ENCODE measurements around the gene ZNF555.

The ZNF555 gene

DNA sequence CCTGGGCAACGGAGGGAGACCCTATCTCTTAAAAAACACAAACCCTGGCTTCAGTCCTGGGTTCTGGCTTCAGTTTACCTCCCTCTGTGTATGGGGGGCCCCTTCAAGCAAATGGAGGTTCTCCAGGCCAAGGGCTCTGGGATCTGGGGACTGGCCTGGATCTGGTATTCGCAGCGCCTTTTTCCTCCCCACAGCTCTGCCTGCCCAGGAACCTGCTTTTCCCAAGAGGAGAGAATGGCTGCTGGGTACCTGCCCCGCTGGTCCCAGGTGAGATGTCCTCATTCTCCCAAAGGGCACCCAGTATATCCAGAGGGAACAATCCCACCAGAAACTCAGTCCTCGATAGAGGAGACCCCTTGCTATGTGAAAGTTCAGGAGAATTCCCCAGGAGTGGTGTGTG lies 18.4 kb upstream of the ZNF555 start:
- TF ChIP-seq, protein P1, sequence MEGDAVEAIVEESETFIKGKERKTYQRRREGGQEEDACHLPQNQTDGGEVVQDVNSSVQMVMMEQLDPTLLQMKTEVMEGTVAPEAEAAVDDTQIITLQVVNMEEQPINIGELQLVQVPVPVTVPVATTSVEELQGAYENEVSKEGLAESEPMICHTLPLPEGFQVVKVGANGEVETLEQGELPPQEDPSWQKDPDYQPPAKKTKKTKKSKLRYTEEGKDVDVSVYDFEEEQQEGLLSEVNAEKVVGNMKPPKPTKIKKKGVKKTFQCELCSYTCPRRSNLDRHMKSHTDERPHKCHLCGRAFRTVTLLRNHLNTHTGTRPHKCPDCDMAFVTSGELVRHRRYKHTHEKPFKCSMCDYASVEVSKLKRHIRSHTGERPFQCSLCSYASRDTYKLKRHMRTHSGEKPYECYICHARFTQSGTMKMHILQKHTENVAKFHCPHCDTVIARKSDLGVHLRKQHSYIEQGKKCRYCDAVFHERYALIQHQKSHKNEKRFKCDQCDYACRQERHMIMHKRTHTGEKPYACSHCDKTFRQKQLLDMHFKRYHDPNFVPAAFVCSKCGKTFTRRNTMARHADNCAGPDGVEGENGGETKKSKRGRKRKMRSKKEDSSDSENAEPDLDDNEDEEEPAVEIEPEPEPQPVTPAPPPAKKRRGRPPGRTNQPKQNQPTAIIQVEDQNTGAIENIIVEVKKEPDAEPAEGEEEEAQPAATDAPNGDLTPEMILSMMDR (IDR thresholded peaks at IDR 0.05; ENCODE audit: insufficient read depth, low read length, missing control alignments) = no peak
- no peak for DNase-seq (ENCODE audit: low read depth, low spot score)
- POLR2A ChIA-PET = no interaction called here
- CTCF ChIA-PET = interaction anchor here (1.9 kb wide), 1 partner anchor 12 kb away, joined by 6 read pairs; no protein-coding TSS in a partner anchor
- no peak overlapping the region for H3K4me3 ChIP-seq (ENCODE audit: low read depth, low read length)

DNA sequence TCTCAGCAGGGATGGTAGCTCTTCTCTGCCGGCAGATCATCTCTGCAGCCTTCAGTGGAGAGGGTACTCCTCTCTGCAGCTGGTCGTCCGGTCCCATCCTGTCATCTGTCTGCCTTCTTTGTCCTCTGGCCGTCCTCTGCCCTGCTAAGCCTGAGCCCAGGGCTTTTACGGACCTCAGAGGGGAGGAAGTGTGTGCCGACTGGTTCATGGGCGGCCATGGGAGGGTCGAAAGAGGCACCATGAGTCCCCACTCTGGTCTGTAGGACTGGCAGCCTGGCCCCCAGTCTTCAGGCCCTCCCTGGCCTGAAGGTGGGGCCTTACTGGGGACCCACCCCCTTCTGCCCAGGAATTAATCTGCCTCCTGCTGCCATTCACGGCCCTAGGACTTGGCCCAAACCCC lies 17.6 kb upstream of the ZNF555 start:
- CTCF ChIA-PET = interaction anchor here (1.9 kb wide), 1 partner anchor 11 kb away, joined by 6 read pairs; no protein-coding TSS in a partner anchor
- H3K4me3 ChIP-seq (ENCODE audit: low read depth, low read length) = no peak overlapping the region
- POLR2A ChIA-PET = no interaction called here

DNA sequence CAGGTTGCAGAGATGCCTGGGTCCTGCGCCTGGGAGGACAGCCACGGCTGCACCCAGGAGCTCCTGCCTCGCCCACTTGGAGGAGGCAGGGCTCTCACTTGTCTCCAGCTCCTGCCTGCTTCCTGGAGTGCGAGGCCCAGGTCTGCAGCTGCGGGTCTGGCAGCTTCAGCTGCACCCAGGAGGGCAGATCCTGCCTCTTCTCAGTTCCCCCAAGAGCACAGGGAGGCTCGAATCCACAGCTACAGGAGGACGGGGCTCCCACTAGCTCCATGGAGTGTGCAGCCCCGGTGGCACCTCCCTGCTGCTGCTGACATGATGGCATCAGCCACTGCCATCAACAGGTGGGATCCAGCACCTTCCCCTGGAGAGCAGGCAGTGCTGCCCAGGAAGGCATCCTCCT lies 17.1 kb upstream of the ZNF555 start:
- ChIA-PET POLR2A (no interaction called here), CTCF (no interaction called here)
- no peak overlapping the region for H3K4me3 ChIP-seq (ENCODE audit: low read depth, low read length)
- TF ChIP-seq, protein P1 (IDR thresholded peaks at IDR 0.05; ENCODE audit: insufficient read depth, low read length, missing control alignments) = no peak
- DNase-seq (ENCODE audit: low read depth, low spot score) = no peak

More for the DNA sequence above, 17.6 kb upstream of the ZNF555 start:
- DNase-seq (ENCODE audit: low read depth, low spot score) = no peak
- TF ChIP-seq, protein P1 (IDR thresholded peaks at IDR 0.05; ENCODE audit: insufficient read depth, low read length, missing control alignments) = no peak

DNA sequence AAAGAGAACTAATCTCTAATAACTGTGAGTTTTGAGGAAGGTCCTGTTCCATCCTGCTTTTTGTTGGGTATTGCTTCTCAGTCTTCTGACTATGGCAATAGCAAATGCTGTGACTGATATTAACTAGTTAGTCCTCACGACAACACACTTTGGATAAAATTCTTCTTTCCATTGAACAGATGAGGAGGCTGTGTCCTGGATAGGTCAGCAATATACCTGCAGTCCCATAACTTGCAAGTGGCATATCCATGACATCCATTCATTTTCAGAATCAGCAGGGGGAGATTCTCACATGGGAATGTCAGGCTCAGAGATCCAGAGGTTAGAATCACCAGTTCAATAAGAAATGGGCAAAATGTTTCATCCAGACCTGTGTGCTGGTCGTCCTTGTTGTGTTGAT lies 14.3 kb upstream of the ZNF555 start:
- CTCF ChIA-PET = no interaction called here
- DNase-seq (ENCODE audit: low read depth, low spot score) = no peak
- POLR2A ChIA-PET = no interaction called here
- H3K4me3 ChIP-seq (ENCODE audit: low read depth, low read length) = no peak overlapping the region
- TF ChIP-seq, protein P1 (IDR thresholded peaks at IDR 0.05; ENCODE audit: insufficient read depth, low read length, missing control alignments) = no peak

DNA sequence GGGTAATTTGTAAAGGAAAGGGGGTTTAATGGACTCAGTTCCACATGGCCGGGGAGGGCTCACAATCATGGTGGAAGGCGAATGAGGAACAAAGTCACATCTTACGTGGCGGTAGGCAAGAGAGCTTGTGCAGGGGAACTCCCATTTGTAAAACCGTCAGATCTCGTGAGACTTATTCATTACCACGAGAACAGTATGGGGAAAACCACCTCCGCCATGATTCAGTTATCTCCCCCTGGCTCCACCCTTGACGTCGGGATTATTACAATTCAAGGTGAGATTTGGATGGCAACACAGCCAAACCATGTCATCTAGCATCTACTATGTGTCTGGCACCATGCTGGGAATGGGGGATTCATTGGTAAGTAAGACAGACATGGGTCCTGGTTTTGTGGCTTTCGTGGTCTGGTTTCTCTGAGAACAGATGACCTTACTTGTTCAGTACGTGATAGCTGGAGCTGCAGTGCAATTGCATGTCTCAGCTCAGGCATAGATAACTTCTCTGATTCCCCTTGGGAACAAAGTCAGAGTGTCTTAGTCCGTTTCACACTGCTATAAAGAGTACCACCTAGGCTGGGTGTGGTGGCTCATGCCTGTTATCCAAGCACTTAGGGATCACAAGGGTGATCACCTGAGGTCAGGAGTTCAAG lies 13.3 kb upstream of the ZNF555 start:
- CTCF ChIA-PET = interaction anchor here (1.4 kb wide), 1 partner anchor 9 kb away, joined by 6 read pairs; the partner anchor contains the start of gene ZNF554
- DNase-seq (ENCODE audit: low read depth, low spot score) = no peak
- TF ChIP-seq, protein P1 (IDR thresholded peaks at IDR 0.05; ENCODE audit: insufficient read depth, low read length, missing control alignments) = no peak
- POLR2A ChIA-PET = no interaction called here
- H3K4me3 ChIP-seq (ENCODE audit: low read depth, low read length) = no peak overlapping the region

DNA sequence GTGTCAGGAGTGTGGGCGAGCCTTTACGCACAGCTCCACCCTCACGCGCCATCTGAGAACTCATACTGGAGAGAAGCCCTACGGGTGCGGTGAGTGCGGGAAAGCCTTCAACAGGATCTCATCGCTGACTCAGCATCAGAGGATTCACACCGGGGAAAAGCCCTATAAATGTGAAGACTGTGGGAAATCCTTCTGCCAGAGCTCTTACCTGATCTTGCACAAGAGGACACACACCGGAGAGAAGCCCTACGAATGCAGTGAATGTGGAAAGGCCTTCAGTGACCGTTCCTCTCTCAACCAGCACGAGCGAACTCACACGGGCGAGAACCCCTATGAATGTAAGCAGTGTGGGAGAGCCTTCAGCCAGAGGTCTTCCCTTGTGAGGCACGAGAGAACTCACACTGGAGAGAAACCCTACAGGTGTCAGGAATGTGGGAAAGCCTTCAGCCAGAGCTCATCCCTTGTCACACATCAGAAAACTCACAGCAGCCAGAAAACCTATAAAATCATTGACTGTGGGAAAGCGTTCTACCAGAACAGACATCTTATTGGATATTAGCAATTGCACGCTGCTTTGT lies 6.9 kb upstream of the ZNF555 start:
- H3K4me3 ChIP-seq (ENCODE audit: low read depth, low read length) = no peak overlapping the region

More for the DNA sequence above, 6.9 kb upstream of the ZNF555 start:
- TF ChIP-seq, protein P1 (IDR thresholded peaks at IDR 0.05; ENCODE audit: insufficient read depth, low read length, missing control alignments) = no peak
- CTCF ChIA-PET = interaction anchor here (2.0 to 2.4 kb wide), 2 partner anchors 12 to 53 kb away, joined by 6 to 7 read pairs; no protein-coding TSS in a partner anchor
- POLR2A ChIA-PET = no interaction called here
- no peak for DNase-seq (ENCODE audit: low read depth, low spot score)
